NCI-H1092 treated with DMSO at 0.1 percent for 48 hours (cell line): ENCODE data around the gene TET1.
A peak's percentile ranks its signal among the peaks of the same experiment; 100 is the strongest.
"Not testable (repeated sequence)": the region's sequence is repeated elsewhere in the genome, so short reads cannot be mapped to it uniquely, and the experiment has no call there.

Source experiments
- DNase-seq: peaks from one replicate; lab custom pipeline; 2025; lab: John Stamatoyannopoulos, UW

TET1 gene

GRCh38 chr10:68713065-68713464 is 152.9 kb downstream of the TET1 start:
- not testable (repeated sequence) for DNase-seq

GRCh38 chr10:68717435-68717834 is 157.3 kb downstream of the TET1 start:
- DNase-seq = no peak

GRCh38 chr10:68720793-68721672 is 160.9 kb downstream of the TET1 start, which contains the start of gene CCAR1:
CCAR1 (plus strand) TSS chr10:68721239; CDS start chr10:68722505, 1,266 bp downstream.
- peak; percentile 96 for DNase-seq

- DNase-seq = no peak
Observed at GRCh38 chr10:68721673-68722335, 161.7 kb downstream of the TET1 start.

GRCh38 chr10:68725016-68725415 is 164.9 kb downstream of the TET1 start:
- no peak for DNase-seq

- no peak for DNase-seq
Observed at GRCh38 chr10:68727146-68727545, 167.0 kb downstream of the TET1 start.

GRCh38 chr10:68732651-68733050 is 172.5 kb downstream of the TET1 start:
- no peak for DNase-seq

- DNase-seq = no peak
Observed at GRCh38 chr10:68734349-68734748, 174.2 kb downstream of the TET1 start.

- no peak for DNase-seq
Observed at GRCh38 chr10:68735119-68735518, 175.0 kb downstream of the TET1 start.

GRCh38 chr10:68735739-68736138 is 175.6 kb downstream of the TET1 start:
- DNase-seq = not testable (repeated sequence)

- not testable (repeated sequence) for DNase-seq
Observed at GRCh38 chr10:68740676-68741075, 180.5 kb downstream of the TET1 start.

- no peak for DNase-seq
Observed at GRCh38 chr10:68742397-68742796, 182.3 kb downstream of the TET1 start.
